GM23338 (cell line): Measurements from ENCODE around the gene THRA.

Experiments
- CREB1 ChIP-seq: fragments of 250-450 bp; sonication (Bioruptor Pico); IDR thresholded peaks from 2 replicates; pipeline ENCODE4 v1.5.0; 2020; ENCODE audit warnings: low read depth, mild to moderate bottlenecking, moderate library complexity
- CTCF ChIP-seq, 2 experiments: fragments of 200-600 bp in 1 of 2; sonication (generic) in 1 of 2; conservative IDR thresholded peaks; 2 replicates each; pipeline versions ENCODE4 v1.5.1 to v1.6.1; 2016 to 2017; ENCODE audit warnings: antibody characterized with exemption in 2 of 2, low read depth in 2 of 2, mild to moderate bottlenecking in 2 of 2, moderate library complexity in 1 of 2
- EZH2 ChIP-seq: fragments of 200-600 bp; sonication (generic); IDR thresholded peaks from one replicate; pipeline ENCODE4 v1.8.0; 2017; ENCODE audit warnings: antibody characterized with exemption, mild to moderate bottlenecking, low read depth; ENCODE audit not compliant: unreplicated experiment
- JUNB ChIP-seq: IDR thresholded peaks from one replicate; pipeline ENCODE4 v1.6.1; 2016; ENCODE audit warnings: antibody characterized with exemption; ENCODE audit not compliant: unreplicated experiment
- POLR2AphosphoS5 ChIP-seq: IDR thresholded peaks from 2 replicates; pipeline ENCODE4 v1.6.1; 2016; ENCODE audit warnings: antibody characterized with exemption, low read depth
- REST ChIP-seq: IDR thresholded peaks from one replicate; pipeline ENCODE4 v1.6.1; 2018; ENCODE audit warnings: antibody characterized with exemption; ENCODE audit not compliant: unreplicated experiment
- ZNF331 ChIP-seq: fragments of 250-450 bp; sonication (Bioruptor Pico); IDR thresholded peaks from 2 replicates; pipeline ENCODE4 v1.5.0; 2020; ENCODE audit warnings: low read depth, mild to moderate bottlenecking, moderate library complexity

GRCh38 chr17:40095351-40095943 lies 32.7 kb downstream of the THRA start:
- TF ChIP-seq CTCF (conservative IDR thresholded peaks at IDR 0.05; ENCODE audit: low read depth in 2 of 2) (no peak), REST (no peak), JUNB (no peak), POLR2AphosphoS5 (no peak), EZH2 (no peak), ZNF331 (CRISPR knock-in tag) (no peak), CREB1 (CRISPR knock-in tag) (no peak)
